Kidney glomerular epithelial cell (primary cell): ENCODE results near the gene CEP70.
"Not testable (repeated sequence)": the region's sequence is repeated elsewhere in the genome, so short reads cannot be mapped to it uniquely, and the experiment has no call there.

Source experiments
- DNase-seq: peaks from one replicate; lab custom pipeline; 2025; lab: John Stamatoyannopoulos, UW

The CEP70 gene, protein sequence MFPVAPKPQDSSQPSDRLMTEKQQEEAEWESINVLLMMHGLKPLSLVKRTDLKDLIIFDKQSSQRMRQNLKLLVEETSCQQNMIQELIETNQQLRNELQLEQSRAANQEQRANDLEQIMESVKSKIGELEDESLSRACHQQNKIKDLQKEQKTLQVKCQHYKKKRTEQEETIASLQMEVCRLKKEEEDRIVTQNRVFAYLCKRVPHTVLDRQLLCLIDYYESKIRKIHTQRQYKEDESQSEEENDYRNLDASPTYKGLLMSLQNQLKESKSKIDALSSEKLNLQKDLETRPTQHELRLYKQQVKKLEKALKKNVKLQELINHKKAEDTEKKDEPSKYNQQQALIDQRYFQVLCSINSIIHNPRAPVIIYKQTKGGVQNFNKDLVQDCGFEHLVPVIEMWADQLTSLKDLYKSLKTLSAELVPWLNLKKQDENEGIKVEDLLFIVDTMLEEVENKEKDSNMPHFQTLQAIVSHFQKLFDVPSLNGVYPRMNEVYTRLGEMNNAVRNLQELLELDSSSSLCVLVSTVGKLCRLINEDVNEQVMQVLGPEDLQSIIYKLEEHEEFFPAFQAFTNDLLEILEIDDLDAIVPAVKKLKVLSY

DNA sequence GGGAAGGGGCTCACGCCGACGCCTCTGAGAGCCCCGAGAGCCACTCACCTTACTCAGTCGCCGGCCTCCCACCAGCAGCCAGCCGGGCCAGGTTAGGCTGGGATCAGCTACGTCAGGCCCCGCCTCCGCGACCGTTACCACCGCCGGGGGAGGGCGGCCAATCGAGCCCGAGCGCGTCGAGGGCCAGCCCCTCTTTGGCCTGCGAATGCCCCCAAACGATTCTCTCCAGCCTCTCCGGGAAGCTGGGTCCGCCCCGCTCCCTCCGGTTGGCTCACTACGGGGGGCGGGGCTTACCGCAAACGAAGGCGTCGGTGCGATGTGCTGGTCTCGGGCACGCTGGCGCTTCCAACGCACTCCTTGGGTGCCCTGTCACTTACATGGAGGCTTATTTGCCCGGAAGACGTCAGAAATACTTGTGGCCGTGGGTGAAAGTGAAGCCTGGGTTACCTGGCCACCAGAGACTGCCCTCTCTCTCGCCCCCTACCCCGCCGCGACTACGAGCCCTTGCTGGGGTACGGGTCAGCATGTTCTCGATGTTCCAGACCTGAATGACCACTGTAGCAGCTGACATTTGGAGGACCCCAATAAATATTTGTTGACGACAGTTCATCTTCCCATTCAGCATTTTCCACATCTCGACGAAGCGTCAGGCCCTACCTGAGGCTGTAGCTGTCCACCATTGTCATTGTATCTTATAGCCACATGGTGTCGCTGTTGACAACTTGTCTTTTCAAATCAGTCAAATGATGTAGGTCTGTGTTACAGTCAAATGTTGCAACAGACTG is at the start of gene CEP70:
CEP70 (minus strand) TSS at position 111 of the 785 bp plus-strand sequence. CDS start 21,333 bp downstream, outside the sequence.
- DNase-seq, result no peak

GRCh38 chr3:138642927-138643253 is 48.8 kb upstream of the CEP70 start:
- DNase-seq, result no peak

DNA sequence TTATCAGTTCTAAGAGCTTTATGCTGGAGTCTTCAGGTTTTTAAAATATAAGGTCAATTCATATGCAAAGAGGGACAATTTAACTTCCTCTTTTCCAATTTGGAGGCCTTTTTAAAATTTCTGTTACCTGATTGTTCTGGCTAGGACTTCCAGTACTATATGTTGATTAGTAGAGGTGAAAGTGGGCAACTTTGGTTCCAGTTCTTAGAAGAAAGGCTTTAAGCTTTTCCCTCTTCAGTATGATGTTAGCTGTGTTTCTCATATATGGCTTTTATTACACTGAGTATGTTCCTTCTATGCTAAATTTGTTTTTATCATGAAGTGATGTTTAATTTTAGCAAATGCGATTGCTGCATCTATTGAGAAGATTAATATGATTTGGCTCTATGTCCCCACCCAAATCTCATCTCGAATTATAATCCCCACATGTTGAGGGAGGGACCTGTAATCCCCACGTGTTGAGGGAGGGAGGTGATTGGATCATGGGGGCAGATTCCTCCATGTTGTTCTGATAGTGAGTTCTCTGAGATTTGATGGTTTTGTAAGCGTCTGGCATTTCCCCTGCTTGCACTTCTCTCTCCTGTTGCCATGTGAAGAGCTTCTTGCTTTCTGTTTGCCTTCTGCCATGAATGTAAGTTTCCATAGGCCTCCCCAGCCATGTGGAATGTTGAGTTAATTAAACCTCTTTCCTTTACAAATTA is 48.3 kb upstream of the CEP70 start:
- no peak for DNase-seq

GRCh38 chr3:138640537-138640936 is 46.5 kb upstream of the CEP70 start:
- DNase-seq, result no peak

- no peak for DNase-seq
Measured at GRCh38 chr3:138638641-138639040, 44.6 kb upstream of the CEP70 start.

GRCh38 chr3:138629526-138629925 is 35.5 kb upstream of the CEP70 start:
- DNase-seq, result no peak

DNA sequence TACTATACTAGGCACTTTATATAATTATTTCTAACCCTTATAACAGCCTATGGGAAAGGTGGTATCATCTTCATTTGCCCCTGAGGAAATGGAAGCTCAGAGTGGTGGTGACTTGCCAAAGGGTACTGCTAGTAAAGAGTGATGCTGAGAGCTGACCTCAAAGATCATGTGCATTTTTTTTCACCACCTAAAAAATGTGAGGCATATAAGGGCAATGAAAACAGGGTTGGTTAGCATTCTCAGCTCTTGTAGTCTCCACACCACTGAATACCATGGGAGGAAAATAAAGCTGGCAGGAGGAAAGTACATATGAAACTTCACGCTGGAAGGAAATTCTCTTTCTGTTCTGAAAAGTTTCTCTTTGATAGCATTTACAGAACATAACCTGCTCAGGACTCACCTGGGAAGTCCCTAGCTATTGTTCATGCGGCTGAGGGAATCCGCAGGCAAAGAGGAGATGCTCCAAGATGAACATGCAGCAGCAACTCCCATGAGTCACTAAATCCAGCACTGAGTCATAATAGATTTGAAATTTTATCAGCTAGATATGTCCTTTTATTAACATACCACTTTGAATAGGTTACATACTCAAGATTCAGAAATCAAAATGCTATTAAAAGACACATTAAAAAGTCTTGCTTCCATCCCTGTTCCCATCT is 31.8 kb upstream of the CEP70 start:
- peak; percentile 32 for DNase-seq

GRCh38 chr3:138624518-138624917 is 30.5 kb upstream of the CEP70 start:
- no peak for DNase-seq

- DNase-seq, result no peak
Measured at GRCh38 chr3:138620431-138620830, 26.4 kb upstream of the CEP70 start.

DNA sequence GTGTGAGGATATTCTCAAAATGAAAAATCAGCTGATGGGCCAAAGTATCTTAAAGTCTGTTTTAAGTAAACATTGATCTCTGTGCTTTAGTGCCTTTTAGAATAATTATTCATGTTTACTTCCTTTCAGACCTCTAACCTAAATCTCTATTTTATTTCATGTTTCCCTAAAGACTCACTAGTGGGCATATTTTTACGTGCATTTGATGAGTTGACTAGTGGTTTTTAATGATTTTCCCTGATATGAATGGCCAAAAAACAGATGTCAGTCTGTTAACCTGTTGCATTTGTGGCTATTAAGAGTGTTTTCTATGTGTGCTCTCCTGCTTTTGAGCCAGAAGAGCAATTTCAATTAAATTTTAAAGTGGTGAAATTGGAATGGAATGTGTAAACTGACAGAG is 21.4 kb upstream of the CEP70 start:
- DNase-seq, result no peak

- DNase-seq, result no peak
Measured at GRCh38 chr3:138609898-138610266, 15.8 kb upstream of the CEP70 start.

- peak; percentile 10 for DNase-seq
Measured at GRCh38 chr3:138608322-138609135, 14.5 kb upstream of the CEP70 start, which contains the start of gene FAIM. Gene FAIM (plus strand): TSS chr3:138608771. CDS start chr3:138619727, 10,956 bp downstream.

DNA sequence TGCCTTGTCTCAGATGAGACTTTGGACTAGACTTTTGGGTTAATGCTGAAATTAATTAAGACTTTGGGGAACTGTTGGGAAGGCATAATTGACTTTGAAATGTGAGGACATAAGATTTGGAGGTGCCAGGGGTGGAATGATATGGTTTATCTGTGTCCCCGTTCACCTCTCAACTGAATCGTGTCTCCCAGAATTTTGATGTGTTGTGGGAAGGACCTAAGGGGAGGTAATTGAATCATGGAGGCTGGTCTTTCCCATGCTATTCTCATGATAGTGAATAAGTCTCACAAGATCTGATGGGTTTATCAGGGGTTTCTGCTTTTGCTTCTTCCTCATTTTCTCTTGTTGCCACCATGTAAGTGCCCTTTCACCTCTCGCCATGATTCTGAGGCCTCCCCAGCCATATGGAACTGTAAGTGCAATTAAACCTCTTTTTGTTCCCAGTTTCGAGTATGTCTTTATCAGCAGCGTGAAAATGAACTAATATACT is 10.1 kb upstream of the CEP70 start:
- DNase-seq, result not testable (repeated sequence)

GRCh38 chr3:138601661-138602060 is 7.6 kb upstream of the CEP70 start:
- not testable (repeated sequence) for DNase-seq

GRCh38 chr3:138600100-138600745 is 6.2 kb upstream of the CEP70 start:
- no peak for DNase-seq

- no peak for DNase-seq
Measured at GRCh38 chr3:138598534-138598933, 4.5 kb upstream of the CEP70 start.

- DNase-seq, result not testable (repeated sequence)
Measured at GRCh38 chr3:138597186-138597976, 3.3 kb upstream of the CEP70 start.

- DNase-seq, result no peak
Measured at GRCh38 chr3:138594935-138595610, 1.0 kb upstream of the CEP70 start.
